ENCODE measurements around the gene TK1.

TK1 gene

DNA sequence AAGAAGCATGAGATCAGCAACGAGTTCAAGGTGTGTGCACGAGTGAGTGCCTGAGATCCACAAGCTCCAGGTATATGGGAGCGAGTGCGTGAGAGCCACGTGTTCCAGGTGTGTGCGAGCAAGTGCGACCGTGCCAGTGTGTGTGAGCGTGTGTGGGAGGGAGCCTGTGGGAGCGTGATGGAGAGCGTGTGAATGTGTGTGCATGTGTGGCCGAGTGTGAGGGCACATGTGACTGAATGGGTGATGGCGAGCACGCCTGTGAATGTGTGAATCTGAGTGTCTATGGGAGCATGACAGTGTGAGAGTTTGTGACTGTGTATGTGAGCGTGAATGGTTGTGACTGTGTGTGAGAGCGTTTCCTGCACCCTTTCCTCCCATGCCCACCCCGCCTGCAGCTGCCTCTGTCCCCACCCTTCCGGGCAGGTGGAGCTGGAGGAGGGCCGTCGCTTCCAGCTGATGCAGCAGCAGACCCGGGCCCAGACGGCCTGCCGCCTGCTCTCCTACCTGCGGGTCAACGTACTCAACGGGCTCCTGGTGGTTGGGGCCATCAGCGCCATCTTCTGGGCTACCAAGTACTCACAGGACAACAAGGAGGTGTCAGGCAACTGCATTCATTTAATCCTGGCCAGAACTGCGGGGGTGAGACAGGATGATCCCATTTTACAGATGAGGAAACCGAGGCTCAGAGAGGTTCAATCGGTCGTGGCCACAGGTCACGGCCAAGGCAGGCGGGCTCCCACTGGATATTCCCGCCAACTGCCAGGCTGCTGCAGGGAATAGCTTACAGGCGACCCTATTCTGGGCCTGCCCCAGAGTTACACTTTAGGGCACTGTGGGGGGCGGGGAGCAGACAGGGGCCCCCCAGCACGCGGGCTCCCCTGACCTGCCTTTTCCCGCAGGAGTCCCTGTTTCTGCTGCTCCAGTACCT is 52.6 kb downstream of the TK1 start:
- DNase-seq (ENCODE audit: low read depth in 2 of 2): no peak

DNA sequence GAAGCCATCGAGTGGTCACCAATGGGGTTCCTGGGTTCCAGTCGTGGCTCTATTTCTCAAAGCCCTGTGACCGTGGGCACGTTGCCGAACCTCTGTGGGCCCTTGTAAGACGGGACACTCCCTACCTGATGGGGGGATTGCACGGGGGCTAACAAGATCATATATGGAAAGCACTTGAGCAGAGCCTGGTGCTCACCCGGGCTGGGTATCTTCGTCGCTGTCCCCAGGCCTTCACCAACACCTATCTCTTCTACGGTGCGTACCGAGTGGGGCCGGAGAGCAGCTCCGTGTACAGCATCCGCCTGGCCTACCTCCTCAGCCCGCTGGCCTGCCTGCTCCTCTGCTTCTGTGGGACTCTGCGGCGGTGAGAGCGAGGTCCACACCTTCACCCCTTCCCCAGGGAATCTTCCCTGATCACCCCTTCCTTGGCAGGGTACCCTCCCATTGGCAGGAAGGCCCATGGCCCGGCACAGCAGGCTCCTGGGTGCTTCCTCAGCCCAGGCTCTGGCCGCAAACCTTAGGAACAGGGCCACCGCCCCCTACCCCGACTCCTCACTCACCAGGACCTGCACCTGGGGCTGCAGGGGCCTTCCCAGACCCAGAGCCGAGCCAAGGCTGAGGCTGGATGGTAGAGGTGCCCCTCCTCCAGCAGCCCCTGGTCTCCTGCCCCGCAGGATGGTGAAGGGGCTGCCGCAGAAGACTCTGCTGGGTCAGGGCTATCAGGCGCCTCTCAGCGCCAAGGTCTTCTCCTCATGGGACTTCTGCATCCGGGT is 53.5 kb downstream of the TK1 start:
- DNase-seq (ENCODE audit: low read depth in 2 of 2): no peak

DNA sequence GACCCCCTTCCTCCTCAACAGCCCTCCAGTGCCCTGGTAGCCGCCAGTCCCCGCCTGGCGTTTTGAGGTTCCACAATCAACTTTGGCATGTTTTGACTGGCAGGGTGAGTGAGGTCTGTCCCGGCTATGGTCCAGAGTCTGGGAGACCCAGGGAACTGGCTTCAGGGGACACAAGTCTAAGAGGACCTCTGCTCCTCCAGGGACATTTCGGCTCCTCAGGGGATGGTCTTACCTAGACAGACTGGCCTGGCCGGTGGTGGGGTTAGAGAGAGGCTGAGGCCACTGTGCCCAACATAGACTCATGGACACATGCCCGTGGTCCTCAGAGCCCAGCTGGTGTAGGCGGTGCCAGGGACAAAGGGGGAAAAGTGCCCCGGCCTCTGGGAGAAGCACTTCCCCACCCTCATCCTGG is 54.1 kb downstream of the TK1 start:
- DNase-seq (ENCODE audit: low read depth in 2 of 2): no peak

DNA sequence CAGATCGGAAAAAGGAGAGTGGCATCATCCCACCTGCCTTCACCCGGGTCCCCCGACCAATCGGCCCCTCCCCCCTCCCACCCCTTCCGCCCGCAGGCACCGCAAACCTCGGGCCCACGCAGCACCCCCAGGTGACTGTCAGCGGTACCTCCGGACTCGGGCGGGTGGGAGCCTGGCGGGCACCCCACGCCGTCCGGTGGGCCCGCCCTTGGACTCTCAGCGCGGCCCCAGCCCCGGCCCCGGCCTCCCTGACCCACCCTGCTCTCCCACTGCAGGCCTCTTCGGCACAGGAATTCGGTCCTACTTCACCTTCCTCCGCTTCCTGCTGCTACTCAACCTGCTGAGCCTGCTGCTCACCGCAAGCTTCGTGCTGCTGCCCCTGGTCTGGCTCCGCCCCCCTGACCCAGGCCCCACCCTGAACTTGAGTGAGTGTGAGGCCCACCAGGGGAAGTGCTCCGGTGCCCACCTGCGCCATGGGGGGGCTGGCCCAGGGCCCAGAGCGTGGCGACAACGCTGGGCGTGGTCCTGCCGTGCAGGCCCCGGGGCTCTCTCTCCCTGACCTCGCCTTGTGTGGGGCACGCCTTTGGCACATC is 54.7 kb downstream of the TK1 start:
- no peak for DNase-seq (ENCODE audit: low read depth in 2 of 2)

DNA sequence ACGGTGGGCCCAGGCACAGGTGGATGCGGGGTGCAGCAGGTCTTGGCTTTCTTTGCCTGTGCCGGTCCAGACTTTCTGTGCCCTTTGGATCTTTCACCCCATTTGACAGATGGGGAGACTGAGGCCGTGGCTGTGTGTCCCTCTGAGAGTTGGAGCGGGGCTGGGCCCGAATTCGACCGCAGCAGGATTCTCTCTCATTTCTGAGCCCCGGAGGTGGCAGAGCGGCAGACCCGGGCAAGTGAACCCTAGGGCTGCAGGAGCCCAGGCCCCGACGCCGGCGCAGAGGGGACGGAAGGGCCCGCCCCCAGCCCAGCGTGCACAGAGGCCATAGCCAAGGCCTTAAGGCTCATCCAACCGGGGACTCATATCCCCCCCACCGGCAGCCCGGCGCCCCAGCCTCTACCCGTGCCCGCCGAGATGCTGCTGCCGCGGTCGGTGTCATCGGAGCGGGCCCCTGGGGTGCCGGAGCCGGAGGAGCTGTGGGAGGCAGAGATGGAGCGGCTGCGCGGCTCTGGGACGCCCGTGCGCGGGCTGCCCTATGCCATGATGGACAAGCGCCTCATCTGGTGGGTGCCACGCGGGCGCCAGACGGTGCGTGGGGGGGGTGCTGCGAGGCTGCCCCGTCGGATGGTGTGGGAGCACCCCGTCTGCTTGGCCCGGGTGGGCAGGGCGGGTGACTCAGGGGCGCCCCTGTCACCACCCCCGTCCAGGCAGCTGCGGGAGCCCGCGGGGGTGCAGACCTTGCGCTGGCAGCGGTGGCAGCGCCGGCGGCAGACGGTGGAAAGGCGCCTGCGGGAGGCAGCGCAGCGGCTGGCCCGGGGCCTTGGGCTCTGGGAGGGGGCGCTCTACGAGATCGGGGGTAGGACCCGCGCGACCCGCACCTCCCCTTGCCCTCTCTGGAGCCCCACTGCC is 55.4 kb downstream of the TK1 start:
- DNase-seq (ENCODE audit: low read depth in 2 of 2): no peak

DNA sequence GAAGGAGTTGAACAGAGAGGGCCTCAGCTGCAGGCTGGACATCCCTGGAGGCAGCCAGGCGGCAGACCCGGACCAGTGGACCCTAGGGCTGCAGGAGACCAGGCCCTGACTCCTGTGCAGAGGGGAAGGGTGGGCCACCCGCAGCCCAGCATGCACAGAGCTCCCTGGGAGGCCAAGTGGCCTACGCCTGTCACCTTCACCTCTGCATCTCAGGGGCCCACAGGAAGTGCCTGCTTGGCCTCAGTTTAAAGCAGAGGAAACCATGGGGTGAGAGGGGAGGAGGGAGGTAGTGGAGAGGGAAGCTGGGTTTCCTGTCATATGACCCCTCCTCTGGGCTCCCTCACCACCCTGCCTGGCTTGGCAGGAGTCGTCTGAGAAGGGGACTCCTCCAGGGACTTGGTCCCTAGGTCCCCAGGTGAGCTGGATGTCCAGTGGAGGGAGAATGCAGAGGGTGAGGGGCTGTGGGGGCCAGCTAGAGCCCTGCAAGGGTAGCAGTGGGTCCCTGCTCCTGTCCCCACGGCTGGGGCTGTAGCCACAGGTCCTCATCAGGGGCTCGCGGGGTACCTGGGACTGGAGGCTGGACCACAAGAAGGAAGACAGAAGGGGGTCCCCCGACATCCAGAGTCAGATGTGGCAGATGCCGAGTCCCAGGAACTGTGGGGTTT is 56.3 kb downstream of the TK1 start, which contains the start of gene TMC8:
Gene TMC8, plus strand, starts transcription at position 335 of the 665 bp plus-strand sequence. CDS start 818 bp downstream, outside the sequence.
- DNase-seq (ENCODE audit: low read depth in 2 of 2): no peak

DNA sequence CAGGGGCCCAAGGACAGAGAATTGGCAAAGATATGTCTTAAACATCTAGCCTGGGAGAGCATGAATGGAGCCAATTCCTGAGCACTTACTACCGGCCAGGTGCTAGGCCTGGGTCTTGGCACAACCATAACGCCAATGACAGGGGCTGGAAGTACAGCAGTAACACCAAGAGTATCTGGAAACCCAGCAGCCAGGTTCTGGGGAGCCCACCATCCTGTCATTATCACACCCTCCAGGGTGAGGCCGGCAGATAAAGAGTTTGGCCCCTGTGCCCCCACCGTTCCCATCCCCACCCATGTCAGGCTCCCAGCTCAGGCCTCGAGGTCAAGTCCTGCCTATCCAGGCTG is 56.8 kb downstream of the TK1 start:
- no peak for DNase-seq (ENCODE audit: low read depth in 2 of 2)

DNA sequence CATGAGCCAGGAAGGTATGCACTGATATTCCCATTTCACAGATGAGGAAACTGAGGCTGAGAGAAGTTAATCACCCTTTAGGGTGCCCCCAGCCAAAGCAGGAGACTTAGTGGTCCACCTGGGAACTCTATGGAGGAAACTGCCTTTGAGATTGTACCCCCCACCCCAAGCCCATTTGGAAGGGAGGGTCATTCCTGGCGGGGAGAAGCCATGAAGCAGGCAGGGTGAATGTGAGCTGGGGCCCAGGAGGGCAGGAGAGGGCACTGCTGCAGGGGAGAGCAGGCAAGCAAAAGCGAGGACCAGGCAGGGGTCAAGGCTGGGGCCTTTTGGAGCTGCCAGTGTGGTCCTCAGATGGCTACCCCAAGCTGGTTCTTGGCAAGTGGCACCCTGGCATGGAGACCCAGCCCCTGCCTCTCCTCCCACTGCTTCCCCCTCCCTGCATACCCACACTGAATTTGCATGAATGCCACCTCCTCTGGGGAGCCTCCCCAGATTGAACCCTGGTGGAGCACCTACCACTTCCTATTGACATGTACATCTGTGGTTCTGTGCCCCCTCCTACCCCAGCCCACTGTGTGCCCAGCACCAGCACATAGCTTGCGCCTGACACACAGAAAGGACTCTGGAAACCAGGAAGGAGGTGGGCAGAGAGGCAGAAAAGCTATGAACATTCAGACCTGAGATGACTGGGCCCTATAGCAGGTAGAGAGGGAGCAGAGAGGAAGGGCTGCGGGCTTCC is 57.3 kb downstream of the TK1 start:
- DNase-seq (ENCODE audit: low read depth in 2 of 2): no peak

DNA sequence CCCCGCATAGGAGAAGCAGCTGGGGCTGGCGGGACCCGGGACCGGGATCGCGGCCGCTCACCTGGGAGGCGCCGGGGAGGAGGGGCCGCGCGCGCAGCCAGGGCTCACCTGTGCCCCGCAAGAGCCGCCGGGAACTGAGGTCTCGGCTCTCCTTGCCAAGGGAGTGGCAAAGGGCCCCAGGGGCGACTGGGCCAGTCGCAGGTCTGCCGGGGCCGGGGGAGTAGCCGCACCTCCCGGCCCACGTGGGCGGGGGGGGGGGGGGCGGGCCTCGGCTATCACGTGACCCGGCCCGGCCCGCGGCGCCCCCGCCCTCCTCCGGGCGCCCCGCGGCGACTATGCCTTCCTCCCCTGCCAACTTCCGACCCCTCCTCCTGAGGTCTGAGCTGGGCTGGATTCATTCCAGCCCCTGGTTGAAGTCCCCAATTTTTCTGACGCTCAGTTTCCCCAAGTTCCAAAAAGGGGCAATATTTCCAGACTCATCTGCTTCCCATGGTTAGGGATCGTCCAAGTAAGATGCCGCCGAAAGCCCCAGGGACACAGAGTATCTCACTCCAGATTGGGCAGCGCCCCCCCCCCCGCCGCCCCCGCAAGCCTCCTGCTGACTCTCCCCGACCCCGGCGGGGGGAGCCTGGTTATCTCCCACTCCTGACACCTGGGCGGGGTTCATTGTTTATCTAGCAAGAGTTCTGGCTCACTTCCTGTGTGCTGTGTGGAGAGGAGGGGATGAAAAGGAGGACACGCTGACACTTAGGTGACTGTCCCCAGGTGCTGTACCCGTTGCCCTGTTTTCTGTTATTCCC is 58.1 kb downstream of the TK1 start, which contains the start of gene TMC6:
Gene TMC6, minus strand, starts transcription at position 205 of the 800 bp plus-strand sequence. CDS start 1,923 bp downstream, outside the sequence.
- DNase-seq (ENCODE audit: low read depth in 2 of 2): no peak

DNA sequence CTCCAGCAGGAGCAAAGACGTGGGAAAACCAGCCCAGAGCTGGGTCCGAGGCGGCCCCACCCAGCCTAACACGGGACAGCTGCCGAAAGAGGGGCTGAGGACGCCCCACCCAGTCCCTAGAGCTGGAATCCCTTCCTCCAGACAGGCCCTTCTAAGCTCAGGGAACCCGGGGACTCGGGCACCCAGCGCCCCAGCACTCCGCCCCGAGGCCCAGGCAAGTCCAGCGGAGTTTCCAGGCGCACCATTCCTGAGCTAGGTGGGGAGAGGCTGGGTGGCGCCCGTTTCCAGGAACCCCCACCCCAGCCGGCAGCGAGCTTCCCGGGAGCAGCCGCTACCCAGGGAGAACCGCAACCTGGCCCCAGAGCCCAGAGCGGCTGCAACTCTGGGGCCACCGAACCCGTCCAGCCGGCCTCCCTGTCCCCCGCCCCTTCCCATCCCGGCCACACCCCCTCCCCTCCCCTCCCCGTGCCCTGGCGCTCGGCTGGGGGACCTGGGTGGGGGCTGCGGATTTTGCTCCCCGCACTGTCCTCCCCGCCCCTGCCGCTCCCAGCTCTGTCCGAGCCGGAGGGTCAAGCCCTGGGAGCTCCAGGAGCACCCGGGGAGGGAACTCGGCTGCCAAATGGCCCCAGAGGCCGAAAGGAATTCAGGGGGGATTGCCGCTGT is 58.8 kb downstream of the TK1 start:
- no peak for DNase-seq (ENCODE audit: low read depth in 2 of 2)

DNA sequence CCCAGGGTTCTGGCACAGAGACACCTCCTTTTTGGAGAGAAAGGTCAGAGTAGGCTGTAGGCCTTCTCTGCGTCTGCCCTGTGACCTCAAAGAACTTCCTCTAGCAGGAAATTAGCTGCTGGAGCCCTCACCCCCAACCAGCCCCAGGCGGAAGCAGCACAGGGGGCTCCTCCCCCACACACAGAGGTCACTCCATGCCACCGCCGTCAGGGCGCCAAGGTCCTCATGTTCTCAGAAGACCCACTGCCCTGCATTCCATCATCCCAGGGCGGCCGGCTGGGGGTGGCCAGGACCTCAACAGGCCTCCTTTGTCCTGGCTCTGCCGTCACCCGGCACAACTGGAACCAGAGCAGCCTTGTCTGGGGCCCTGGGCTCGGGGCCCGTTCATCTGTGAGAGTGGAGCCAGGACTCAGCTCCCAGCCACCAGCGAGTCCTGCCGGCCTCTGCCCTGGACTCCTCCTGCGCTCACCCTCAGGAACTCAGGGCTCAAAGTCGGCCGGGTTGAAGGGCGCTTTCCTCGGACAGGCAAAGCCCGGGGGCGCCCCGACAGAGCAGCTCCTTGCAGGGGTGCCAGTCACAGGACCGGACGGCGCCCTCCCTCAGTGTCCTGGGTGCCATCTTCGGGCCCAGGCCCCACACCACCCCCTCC is 59.5 kb downstream of the TK1 start:
- no peak for DNase-seq (ENCODE audit: low read depth in 2 of 2)

DNA sequence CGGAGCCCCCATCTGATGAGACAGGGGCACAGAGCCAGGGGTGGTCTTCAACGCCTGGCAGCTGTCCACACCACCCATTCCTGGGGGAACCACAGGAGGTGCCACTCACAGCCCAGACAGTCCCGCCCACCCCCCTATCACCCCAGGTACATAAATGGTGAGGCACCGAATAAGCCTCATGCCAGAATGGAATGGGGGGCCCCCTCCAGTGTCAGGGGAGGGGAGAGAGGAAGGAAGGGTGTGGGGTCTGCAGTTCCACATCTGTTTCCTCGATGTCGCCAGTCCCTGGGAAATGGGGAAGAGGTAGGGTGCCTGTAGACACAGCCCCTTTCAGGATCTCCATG is 60.0 kb downstream of the TK1 start:
- DNase-seq (ENCODE audit: low read depth in 2 of 2): no peak

DNA sequence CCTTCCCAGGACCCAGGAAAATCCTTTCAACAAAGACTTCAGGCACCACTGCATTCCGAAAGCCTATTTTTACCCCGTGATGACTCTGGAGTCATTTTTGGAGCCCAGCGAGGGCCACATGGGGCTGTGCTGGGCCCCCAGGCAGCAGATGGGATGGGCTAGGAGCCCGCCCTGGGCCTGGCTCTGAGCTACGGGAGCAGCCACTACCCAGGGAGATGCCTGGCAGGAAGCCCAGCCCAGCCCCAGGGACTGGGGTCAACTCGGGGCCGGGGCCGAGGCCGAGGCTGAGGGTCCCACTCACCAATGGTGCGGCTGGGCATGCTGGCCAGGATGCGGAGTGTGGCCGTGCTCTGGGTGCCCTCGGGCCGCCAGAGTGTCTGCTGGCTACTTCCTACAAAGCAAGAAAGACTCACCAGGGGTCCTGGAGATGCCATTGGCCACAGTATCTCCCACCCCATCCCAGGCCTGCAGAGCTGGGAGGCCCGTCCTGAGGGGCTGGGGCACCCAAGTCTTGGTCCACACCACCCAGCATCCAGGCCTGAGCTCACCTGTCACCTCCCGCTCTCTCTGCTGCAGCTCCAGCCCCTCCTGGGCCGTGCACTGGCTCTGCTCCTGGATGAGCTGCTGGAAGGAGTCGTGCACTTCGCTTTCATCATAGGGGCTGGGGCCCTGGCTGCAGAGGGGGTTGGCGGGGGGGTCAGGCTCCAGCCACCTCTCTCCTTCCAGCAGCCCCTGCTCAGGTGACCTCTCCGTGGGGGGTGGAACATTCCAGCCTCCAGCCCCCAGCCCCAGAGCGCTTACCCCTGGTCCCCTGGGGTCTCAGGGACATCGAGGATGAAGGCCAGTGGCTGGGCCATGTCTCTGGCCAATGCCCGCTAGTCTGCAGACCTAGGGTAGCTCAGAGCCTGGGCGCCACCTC is 60.6 kb downstream of the TK1 start:
- no peak for DNase-seq (ENCODE audit: low read depth in 2 of 2)

DNA sequence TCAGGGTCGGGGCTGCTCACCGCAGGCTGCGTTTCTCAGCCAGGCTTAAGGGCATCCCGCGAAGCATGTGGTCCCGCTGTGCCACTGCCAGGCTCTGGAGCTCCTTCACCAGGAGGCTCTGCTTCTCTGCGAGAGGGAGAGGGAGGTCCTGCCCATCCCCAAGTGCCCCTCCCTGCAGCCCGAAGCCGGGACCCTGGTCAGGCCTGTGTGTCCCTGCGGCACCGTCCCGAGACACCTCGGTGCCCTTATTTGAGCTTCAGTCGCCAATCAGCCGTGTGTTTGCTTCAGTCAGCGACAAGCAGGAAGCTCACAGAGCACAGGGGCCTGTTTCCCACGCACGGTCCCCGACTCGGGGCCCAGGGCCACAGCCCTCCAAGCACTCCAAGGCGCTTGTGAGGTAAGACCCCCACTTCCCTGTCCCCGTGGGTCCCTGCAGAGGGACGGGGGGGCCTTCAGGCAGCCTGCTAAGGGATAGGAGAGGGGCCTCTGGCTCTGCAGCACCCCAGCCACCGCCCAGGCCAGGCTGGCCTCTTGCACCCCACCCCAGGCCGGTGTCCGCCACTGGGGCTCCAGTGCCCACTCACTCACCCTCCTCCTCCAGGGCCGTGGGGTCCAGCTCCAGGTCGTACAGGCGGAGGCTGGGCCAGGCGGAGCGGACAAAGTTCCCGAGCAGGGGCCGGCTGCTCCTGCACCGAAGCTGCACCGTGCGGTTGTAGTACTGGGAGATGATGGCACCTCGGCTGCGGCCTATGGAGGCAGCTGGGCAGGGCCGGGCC is 61.5 kb downstream of the TK1 start:
- no peak for DNase-seq (ENCODE audit: low read depth in 2 of 2)

DNA sequence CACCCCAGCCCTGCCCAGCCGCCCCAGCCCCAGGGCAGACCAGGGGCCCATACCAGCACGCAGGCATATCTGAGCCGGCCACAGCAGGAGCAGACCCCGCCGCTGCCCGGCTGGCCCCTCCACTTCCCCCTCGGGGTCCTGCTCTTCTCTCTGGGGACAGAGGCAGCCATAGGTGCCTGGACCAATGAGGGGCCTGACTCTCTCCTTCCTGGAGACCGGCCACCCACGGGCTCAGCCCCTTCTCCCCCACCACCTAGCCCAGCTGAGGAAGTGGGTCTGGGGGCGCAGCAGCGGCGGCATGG is 62.1 kb downstream of the TK1 start:
- no peak for DNase-seq (ENCODE audit: low read depth in 2 of 2)

Measured in fibroblast of skin of left biceps (primary cell).